ENCODE results near the gene HYI.
"Not testable (repeated sequence)": the region's sequence is repeated elsewhere in the genome, so short reads cannot be mapped to it uniquely, and the experiment has no call there.

The HYI gene

DNA sequence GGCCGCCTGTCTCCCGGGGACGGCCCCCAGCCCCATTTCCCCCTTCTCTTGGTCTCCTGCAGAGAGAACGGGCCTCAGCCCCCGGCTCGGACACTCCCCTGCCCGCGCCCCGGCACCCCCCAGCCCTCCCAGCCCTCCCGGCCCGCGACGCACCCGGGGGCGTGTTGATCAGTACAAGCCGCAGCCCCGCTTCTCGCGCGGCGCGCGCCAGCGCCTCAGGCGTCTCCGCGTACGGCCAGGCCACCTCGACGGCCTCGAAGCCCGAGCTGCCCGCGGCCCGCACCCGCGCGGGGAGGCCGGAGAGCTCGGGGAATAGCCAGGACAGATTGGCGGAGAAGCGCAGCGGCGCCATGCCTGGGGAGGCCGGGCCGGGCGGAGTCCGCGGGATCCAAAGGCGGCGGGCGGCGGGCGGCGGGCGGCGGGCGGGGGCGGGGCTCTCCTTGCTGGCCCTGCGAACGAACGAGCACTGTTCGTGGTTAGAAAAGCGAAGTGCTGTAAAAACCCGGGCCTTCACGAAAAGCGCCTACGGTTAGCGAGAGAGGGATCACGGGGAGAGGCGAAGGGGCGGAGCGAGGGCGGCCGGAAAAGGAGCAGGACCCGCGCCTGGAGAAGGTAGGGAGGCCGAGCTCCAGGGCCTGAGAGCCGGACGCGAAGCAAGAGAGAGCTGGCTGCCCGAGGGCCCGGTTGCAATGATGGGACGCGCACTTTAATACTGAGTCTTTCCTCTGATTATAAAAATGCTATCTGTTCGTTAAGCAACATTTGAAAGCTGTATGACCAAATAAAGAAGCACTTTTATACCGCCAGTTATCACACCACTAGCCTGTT is at the start of gene HYI:
HYI (minus strand) TSS at position 490 of the 828 bp plus-strand sequence; CDS start at position 352, 138 bp downstream.
- Histone ChIP-seq H3K27ac (peak within 1 kb of the TSS; percentile 87 to 95), H3K4me3 (peak within 1 kb of the TSS; percentile 83)
- TF ChIP-seq, protein P1, sequence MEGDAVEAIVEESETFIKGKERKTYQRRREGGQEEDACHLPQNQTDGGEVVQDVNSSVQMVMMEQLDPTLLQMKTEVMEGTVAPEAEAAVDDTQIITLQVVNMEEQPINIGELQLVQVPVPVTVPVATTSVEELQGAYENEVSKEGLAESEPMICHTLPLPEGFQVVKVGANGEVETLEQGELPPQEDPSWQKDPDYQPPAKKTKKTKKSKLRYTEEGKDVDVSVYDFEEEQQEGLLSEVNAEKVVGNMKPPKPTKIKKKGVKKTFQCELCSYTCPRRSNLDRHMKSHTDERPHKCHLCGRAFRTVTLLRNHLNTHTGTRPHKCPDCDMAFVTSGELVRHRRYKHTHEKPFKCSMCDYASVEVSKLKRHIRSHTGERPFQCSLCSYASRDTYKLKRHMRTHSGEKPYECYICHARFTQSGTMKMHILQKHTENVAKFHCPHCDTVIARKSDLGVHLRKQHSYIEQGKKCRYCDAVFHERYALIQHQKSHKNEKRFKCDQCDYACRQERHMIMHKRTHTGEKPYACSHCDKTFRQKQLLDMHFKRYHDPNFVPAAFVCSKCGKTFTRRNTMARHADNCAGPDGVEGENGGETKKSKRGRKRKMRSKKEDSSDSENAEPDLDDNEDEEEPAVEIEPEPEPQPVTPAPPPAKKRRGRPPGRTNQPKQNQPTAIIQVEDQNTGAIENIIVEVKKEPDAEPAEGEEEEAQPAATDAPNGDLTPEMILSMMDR (IDR thresholded peaks at IDR 0.05) = no peak
- peak; percentile 93 for DNase-seq (ENCODE audit: low spot score)

- H3K27ac ChIP-seq; DNase-seq (ENCODE audit: low spot score): not testable (repeated sequence)
Observed at GRCh38 chr1:43501806-43502205, 48.1 kb upstream of the HYI start.

DNA sequence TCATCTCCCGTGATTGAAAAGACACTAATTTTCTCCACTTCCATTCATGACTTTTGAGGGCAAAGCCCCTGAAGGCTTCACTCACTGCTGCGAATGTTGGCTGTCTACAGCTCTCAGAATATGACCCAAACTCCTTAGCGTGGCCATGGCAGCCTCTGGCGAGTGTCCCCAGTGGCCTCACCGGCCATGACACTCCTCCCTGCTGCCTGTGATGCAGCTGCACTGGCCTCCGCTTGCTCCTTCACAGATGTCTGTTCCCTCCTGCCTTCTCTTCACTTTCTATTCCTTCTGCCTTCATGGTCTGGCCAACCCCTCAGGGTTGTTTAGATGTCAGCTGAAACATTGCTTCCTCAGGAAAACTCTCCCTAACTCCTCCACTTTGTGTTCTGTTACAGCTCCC is 46.2 kb upstream of the HYI start:
- TF ChIP-seq, protein P1 (IDR thresholded peaks at IDR 0.05) = no peak
- Histone ChIP-seq H3K27ac (no peak overlapping the region), H3K4me3 (no peak overlapping the region)
- DNase-seq (ENCODE audit: low spot score) = no peak

More at GRCh38 chr1:43501806-43502205, 48.1 kb upstream of the HYI start:
- not testable (repeated sequence) for H3K4me3 ChIP-seq

- TF ChIP-seq, protein P1 (IDR thresholded peaks at IDR 0.05) = no peak
- Histone ChIP-seq H3K27ac (no peak overlapping the region), H3K4me3 (no peak overlapping the region)
- no peak for DNase-seq (ENCODE audit: low spot score)
Observed at GRCh38 chr1:43495204-43495603, 41.5 kb upstream of the HYI start.

DNA sequence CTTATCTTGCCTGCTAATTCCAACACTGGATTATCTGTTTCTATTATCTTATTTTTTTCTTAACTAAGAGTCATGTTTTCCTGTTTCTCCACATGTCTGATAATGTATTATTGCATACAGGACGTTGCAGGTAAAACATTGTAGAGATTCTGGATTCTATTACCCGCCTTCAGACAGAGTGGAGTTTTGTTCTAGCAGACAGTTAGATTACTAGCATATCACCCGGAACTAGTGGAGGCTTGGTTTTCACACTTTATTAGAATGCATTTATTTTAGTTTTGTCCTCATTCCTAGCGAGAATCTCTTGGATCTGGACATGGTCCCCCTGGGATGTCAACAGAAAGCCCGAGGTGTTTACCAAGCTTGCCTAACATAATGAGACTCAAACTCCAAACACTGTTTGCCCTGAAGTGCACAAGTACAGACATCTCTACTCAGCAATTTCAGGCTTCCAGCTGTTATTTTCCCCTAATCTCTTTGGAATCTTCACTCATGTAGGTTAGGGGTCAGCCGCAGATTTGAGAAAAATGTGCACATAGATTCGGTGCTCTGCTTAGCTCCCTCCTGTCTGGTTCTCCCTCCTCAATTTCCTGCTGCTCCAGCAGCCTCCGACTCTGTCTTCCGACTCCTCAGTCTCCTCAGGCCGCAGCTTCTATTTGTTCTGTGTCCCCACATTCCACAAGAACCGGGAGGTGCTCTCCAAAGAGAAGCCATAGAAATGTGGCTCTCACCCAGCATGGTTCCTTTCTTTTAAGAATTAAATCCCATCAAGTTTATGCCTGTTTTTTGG is 40.1 kb upstream of the HYI start:
- Histone ChIP-seq H3K27ac (no peak overlapping the region), H3K4me3 (no peak overlapping the region)
- TF ChIP-seq, protein P1 (IDR thresholded peaks at IDR 0.05) = no peak
- no peak for DNase-seq (ENCODE audit: low spot score)

DNA sequence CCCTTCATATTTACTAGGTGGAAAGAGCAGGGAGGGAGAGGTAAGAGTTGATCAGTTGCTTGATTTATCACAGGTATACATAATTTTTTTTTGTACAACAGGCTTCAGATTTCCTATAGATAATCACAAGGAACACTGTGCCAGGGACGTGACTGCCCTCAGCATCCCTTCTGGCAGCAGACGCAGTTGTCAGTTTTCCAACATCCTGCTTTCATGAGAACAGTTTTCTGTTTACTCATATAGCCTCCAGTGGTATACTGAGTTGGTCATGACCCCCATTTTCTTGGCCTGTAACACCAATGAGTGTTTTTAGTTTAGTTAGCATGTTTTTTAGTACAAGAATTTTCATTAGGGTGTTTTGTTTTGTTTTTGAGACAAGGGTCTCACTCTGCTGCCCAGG is 39.1 kb upstream of the HYI start:
- Histone ChIP-seq H3K4me3 (no peak overlapping the region), H3K27ac (no peak overlapping the region)
- TF ChIP-seq, protein P1 (IDR thresholded peaks at IDR 0.05) = no peak
- DNase-seq (ENCODE audit: low spot score) = no peak

- Histone ChIP-seq H3K4me3 (no peak overlapping the region), H3K27ac (no peak overlapping the region)
- no peak for DNase-seq (ENCODE audit: low spot score)
- TF ChIP-seq, protein P1 (IDR thresholded peaks at IDR 0.05) = no peak
Observed at GRCh38 chr1:43491061-43491460, 37.3 kb upstream of the HYI start.
